ENCODE data around the gene MCF2L.

- TF ChIP-seq U2AF1 (optimal IDR thresholded peaks at IDR 0.05; ENCODE audit: low read depth, low read length), result no peak
- TF ChIP-seq HNRNPK (IDR thresholded peaks at IDR 0.05; ENCODE audit: low read depth, low read length, poor library complexity, severe bottlenecking), result no peak
- TF ChIP-seq SP1 (CRISPR knock-in tag; IDR thresholded peaks at IDR 0.05), result no peak
- no peak for TF ChIP-seq CTCF (IDR thresholded peaks at IDR 0.05 in 2 of 3, conservative IDR thresholded peaks at IDR 0.05 in 1 of 3; ENCODE audit: insufficient read depth in 2 of 3, low read depth in 1 of 3, low read length in 3 of 3)
- TF ChIP-seq POLR2AphosphoS5 (IDR thresholded peaks at IDR 0.05; ENCODE audit: control insufficient read depth, insufficient read depth, low read depth, low read length), result no peak
- TF ChIP-seq GTF2F1 (IDR thresholded peaks at IDR 0.05; ENCODE audit: low read depth, low read length), result no peak
- no peak for TF ChIP-seq NKRF (IDR thresholded peaks at IDR 0.05; ENCODE audit: borderline replicate concordance)
- no peak for TF ChIP-seq SMARCA5 (IDR thresholded peaks at IDR 0.05)
- TF ChIP-seq ZKSCAN8 (CRISPR knock-in tag; IDR thresholded peaks at IDR 0.05), result no peak
- TF ChIP-seq FOXO4 (CRISPR knock-in tag; IDR thresholded peaks at IDR 0.05), result no peak
- no peak for TF ChIP-seq MAFK (IDR thresholded peaks at IDR 0.05; ENCODE audit: low read length)
- TF ChIP-seq NELFE (IDR thresholded peaks at IDR 0.05; ENCODE audit: insufficient read depth, insufficient read length), result no peak
- TF ChIP-seq FUS (optimal IDR thresholded peaks at IDR 0.05; ENCODE audit: low read depth, low read length), result no peak
- no peak for TF ChIP-seq POLR2A (conservative IDR thresholded peaks at IDR 0.05)
These were observed 16.9 kb downstream of the MCF2L start for GRCh38 chr13:112985803-112986408.

All from K562 (cell line).